MCF 10A (cell line): ENCODE data around the gene NIPA2. TPM values are rescaled to one million over a fixed set of nuclear protein-coding genes. Genes with fewer than 3 reads are reported as not detected.

Source experiments
- BruUV-seq: library from RNA; stranded (reverse); fragments of 400-500 nt; replicated peaks from 2 replicates; lab custom pipeline; 2021; lab: Mats Ljungman, UMichigan
- CTCF ChIA-PET: fragments of 300-600 bp; sonication (Branson Sonifier 250); formaldehyde crosslinking; extraction: SDS; loops from one replicate; lab custom pipeline; 2021; ENCODE audit warnings: antibody characterized with exemption, inconsistent platforms; lab: Yijun Ruan, JAX
- POLR2A ChIA-PET: fragments of 300-600, 350-650 bp; sonication (Branson Sonifier 250); formaldehyde crosslinking; extraction: SDS; loops from one replicate; lab custom pipeline; 2020; ENCODE audit warnings: antibody characterized with exemption, inconsistent platforms; lab: Yijun Ruan, JAX
- DNase-seq: peaks from one replicate; pipeline ENCODE4 v3.0.0-alpha.2; 2018; ENCODE audit not compliant: unreplicated experiment
- H3K27ac Mint-ChIP-seq: one replicate; pipeline ENCODE4 v1.8.0; 2022; ENCODE audit warnings: mild to moderate bottlenecking, low read depth, mixed read lengths; ENCODE audit not compliant: unreplicated experiment
- H3K27me3 Mint-ChIP-seq: one replicate; pipeline ENCODE4 v1.8.0; 2022; ENCODE audit warnings: mixed read lengths; ENCODE audit not compliant: insufficient read depth, unreplicated experiment
- H3K36me3 Mint-ChIP-seq: one replicate; pipeline ENCODE4 v1.8.0; 2022; ENCODE audit warnings: mild to moderate bottlenecking, moderate library complexity, mixed read lengths; ENCODE audit not compliant: insufficient read depth, unreplicated experiment
- H3K4me1 Mint-ChIP-seq: one replicate; pipeline ENCODE4 v1.8.0; 2022; ENCODE audit warnings: mixed read lengths; ENCODE audit not compliant: insufficient read depth, unreplicated experiment
- H3K4me3 Mint-ChIP-seq: one replicate; pipeline ENCODE4 v1.8.0; 2022; ENCODE audit warnings: mild to moderate bottlenecking, moderate library complexity, mixed read lengths; ENCODE audit not compliant: unreplicated experiment
- H3K9me3 Mint-ChIP-seq: one replicate; pipeline ENCODE4 v1.8.0; 2022; ENCODE audit warnings: mixed read lengths; ENCODE audit not compliant: unreplicated experiment
- CTCF ChIP-seq: fragments of 200-600 bp; IDR thresholded peaks from one replicate; pipeline ENCODE4 v1.8.0; 2022; ENCODE audit warnings: antibody characterized with exemption, mild to moderate bottlenecking; ENCODE audit not compliant: unreplicated experiment
- intact Hi-C: fragments of 100-400 bp; cut with micrococcal nuclease; formaldehyde crosslinking; loops from 2 replicates; pipeline ENCODE4 v1.14.1; 2022
- total RNA-seq: library from RNA; stranded (reverse); gene quantifications from 2 replicates; pipeline ENCODE4 v1.2.3, GENCODE V29; 2022

NIPA2 gene
- total RNA-seq, 1 experiment from 2014 or later, result 51.9 TPM

GRCh38 chr15:22902981-22903380 is 64.5 kb downstream of the NIPA2 start:
- BruUV-seq, result no TSS peak
- no peak for TF ChIP-seq CTCF
- no peaks in the 10 kb centered on the region for H3K9me3 Mint-ChIP-seq

GRCh38 chr15:22903427-22903826 is 65.0 kb downstream of the NIPA2 start:
- DNase-seq, result no peak
- POLR2A ChIA-PET, result no interaction called here
- no peak overlapping the region for H3K4me3 Mint-ChIP-seq
- CTCF ChIA-PET, result no interaction called here
- intact Hi-C loops, result no loop called here
- no peaks in the 10 kb centered on the region for H3K27me3 Mint-ChIP-seq
- peaks cover 67% of the 10 kb centered on the region for H3K36me3 Mint-ChIP-seq
- H3K4me1 Mint-ChIP-seq, result no peaks in the 10 kb centered on the region
- no peak for TF ChIP-seq CTCF
- no peaks in the 10 kb centered on the region for H3K9me3 Mint-ChIP-seq
- H3K27ac Mint-ChIP-seq, result no peak overlapping the region
- no TSS peak for BruUV-seq

More at GRCh38 chr15:22902981-22903380, 64.5 kb downstream of the NIPA2 start:
- Mint-ChIP-seq H3K27ac (no peak overlapping the region), H3K4me1 (no peaks in the 10 kb centered on the region), H3K4me3 (no peak overlapping the region), H3K27me3 (no peaks in the 10 kb centered on the region), H3K36me3 (peaks cover 62% of the 10 kb centered on the region)
- intact Hi-C loops, result no loop called here
- CTCF ChIA-PET, result interaction anchor here (0.9 kb wide), 1 partner anchor 26 kb away, joined by 3 read pairs; no protein-coding TSS in a partner anchor
- DNase-seq, result no peak
- POLR2A ChIA-PET, result no interaction called here

- POLR2A ChIA-PET, result no interaction called here
- intact Hi-C loops, result no loop called here
- H3K4me1 Mint-ChIP-seq, result no peaks in the 10 kb centered on the region
These were observed 65.6 kb downstream of the NIPA2 start for GRCh38 chr15:22903961-22904534.

GRCh38 chr15:22904736-22905135 is 66.3 kb downstream of the NIPA2 start:
- peaks cover 78% of the 10 kb centered on the region for H3K36me3 Mint-ChIP-seq
- no peak for TF ChIP-seq CTCF

More at GRCh38 chr15:22903961-22904534, 65.6 kb downstream of the NIPA2 start:
- H3K36me3 Mint-ChIP-seq, result peaks cover 73% of the 10 kb centered on the region
- no peaks in the 10 kb centered on the region for H3K27me3 Mint-ChIP-seq
- H3K9me3 Mint-ChIP-seq, result no peaks in the 10 kb centered on the region
- no peak for DNase-seq
- no peak overlapping the region for H3K27ac Mint-ChIP-seq
- no peak overlapping the region for H3K4me3 Mint-ChIP-seq
- no peak for TF ChIP-seq CTCF
- no TSS peak for BruUV-seq
- CTCF ChIA-PET, result no interaction called here

More at GRCh38 chr15:22904736-22905135, 66.3 kb downstream of the NIPA2 start:
- H3K4me1 Mint-ChIP-seq, result no peaks in the 10 kb centered on the region
- POLR2A ChIA-PET, result no interaction called here
- no peaks in the 10 kb centered on the region for H3K27me3 Mint-ChIP-seq
- H3K9me3 Mint-ChIP-seq, result no peaks in the 10 kb centered on the region
- BruUV-seq, result no TSS peak
- no peak overlapping the region for H3K27ac Mint-ChIP-seq
- intact Hi-C loops, result no loop called here
- DNase-seq, result no peak
- CTCF ChIA-PET, result no interaction called here
- no peak overlapping the region for H3K4me3 Mint-ChIP-seq
